GM18858 (cell line): ENCODE data around the gene GPX6.
"Not testable (repeated sequence)": the region's sequence is repeated elsewhere in the genome, so short reads cannot be mapped to it uniquely, and the experiment has no call there.

Experiments used
- ATAC-seq: cut with Tn5 transposase; IDR thresholded peaks from one replicate; pipeline ENCODE4 v1.9.1; 2021; ENCODE audit not compliant: unreplicated experiment

GPX6 gene, protein sequence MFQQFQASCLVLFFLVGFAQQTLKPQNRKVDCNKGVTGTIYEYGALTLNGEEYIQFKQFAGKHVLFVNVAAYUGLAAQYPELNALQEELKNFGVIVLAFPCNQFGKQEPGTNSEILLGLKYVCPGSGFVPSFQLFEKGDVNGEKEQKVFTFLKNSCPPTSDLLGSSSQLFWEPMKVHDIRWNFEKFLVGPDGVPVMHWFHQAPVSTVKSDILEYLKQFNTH

DNA sequence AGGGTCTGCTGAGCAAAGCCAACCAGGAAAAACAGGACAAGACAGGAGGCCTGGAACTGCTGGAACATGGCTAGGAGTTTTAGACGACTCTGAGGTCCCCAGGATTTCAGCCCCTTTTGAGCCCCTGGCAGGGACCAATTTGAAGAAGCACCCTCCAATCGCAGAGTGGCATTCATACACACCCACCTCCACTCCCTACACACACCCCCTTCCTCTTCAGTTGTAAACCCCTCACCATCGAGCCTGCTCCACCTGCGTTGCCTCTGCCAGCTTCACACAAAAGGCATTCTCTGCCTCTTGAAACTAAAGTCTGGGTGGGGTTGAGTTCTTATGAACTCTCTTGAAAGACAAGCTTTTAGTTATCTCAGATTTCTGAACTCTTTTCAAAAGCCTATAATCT is at the start of gene GPX6:
TSS of gene GPX6 (minus strand) at position 118 of the 400 bp plus-strand sequence. CDS start at position 68, 50 bp downstream.
- ATAC-seq, result no peak

DNA sequence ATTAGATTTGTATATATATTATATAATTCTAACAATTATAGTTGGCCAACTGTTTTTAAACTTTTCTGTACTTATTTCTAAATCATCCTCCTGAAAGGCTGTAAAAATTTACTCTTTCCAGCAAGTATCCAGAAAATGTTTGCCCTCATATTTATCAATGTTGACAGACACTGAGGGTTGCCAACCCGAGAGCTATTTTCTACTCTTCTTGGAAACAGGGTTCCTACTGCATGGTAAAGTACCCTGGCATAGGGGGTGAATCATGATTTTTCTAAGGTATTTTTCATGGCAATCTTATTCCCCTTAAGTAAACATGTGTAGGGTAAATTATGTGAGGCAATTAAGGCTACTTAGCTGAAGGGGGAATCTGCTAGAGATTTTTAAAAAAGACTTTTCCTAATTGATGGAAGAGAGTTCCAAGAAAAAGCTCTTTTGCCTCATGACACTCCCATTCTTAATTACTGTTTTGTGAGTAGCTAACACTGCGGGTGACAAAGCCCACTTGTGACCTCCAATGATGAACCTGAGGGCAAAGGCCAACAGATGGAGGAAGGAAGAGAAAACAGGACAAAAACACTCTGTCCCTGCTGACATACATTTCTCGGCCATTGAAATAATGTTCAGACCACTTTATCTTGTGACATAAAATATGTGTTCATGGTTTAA is 48.0 kb upstream of the GPX6 start:
- ATAC-seq, result no peak

DNA sequence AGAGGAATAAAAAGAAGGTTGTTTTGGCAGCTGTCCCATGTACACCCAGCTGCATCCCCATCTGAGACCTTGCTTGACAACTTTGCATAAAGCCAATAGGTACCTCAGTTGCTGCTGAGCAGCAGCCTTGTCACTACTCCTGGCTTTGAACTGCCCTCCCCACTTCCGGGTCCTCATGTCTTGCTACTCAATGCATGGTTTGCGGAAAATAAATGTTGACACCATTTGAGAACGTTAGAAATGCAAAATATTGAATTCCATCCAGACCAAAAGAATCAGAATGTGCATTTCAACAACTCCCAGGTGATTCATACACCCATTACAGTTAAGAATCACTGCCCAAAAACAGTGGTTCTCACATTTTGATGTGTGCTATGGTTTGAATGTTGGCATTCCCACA is 43.0 kb upstream of the GPX6 start:
- no peak for ATAC-seq

DNA sequence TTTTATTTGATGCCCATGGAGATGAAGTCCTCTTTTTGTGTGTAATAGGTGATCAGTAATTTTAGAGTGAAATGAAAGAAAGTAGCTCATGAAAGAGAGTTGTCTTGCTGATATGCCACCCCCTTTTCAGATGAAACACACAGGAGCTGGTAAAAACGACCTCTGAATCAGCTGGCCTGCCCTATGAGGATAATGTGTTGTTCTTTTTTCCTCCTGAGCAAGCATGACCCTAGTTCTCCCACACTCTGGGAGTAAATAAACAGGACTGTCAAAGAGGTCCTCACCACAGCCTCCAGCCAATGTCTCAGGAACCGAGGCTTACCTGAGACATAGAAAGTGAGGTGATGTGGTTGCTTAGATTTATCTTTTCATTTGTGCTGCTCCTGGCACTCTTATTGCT is 39.5 kb upstream of the GPX6 start:
- no peak for ATAC-seq

DNA sequence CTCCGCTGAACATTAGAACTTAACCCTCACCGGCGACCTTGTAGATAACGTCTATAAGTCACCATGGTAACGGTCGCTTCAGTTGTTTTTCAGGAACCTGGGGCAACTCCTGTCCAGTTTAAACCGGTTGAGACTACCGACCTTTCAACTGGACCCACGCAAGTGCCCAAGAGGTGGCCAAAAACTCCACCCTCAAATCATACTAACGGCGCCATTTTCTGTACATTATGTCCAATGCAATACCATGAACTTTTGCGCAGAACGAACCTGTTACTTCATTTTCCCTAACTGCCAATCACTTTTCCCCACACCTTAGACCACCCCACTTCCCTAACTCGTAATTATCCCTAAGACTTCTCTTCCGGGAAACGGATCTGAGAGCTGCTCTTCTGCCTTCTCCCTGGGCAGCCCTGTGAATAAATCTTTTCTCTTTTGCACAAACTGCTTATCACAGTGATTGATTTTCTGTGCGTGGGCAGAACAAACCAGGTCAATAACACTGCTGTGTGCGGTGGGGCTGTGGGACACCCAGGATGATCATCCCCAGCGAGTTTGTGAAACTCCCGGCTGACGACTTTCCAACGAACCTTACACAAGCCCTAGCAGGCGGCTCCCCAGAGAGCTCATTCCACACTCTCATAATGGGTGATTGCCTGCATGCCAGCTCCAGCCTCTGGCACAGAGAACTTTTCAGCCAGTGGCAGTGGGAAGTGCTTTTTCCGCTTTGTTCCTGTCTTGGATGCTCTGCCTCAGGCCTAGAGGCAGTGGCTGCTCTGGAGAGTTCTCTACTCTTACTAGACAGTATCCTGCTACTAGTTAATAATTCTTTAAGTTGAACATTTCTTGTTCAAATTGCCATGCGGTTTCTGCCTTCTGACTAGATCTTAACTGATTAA is 38.6 kb upstream of the GPX6 start:
- no peak for ATAC-seq

DNA sequence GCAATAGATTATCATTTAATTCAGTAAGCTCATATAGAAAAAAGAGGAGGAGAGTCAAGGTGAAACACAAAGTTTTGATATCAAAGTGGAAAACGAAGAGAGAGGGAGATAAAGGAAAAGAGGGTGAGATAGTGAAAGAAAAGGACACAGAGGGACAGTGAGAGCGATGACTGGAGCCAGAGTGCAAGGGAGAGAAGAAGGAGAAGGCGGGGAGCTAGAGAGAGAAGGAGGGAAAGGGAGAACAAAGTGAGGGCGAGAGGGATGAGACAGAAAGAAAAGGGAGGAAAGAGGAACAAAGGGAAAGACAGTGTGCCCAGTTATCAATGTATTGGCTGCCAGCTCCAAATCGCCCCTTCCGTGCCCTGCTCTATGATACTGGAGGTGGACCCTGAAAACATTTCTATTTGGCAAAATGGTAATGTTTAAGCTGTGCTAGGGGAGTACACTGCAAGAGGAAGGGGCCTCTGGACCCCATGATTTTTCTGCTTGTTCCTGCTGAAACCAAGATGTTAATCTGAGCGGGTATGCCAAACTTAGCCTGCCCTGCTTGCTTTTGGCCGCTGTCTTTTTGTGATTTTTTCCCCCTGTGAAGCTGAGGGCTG is 37.9 kb upstream of the GPX6 start:
- ATAC-seq, result no peak

DNA sequence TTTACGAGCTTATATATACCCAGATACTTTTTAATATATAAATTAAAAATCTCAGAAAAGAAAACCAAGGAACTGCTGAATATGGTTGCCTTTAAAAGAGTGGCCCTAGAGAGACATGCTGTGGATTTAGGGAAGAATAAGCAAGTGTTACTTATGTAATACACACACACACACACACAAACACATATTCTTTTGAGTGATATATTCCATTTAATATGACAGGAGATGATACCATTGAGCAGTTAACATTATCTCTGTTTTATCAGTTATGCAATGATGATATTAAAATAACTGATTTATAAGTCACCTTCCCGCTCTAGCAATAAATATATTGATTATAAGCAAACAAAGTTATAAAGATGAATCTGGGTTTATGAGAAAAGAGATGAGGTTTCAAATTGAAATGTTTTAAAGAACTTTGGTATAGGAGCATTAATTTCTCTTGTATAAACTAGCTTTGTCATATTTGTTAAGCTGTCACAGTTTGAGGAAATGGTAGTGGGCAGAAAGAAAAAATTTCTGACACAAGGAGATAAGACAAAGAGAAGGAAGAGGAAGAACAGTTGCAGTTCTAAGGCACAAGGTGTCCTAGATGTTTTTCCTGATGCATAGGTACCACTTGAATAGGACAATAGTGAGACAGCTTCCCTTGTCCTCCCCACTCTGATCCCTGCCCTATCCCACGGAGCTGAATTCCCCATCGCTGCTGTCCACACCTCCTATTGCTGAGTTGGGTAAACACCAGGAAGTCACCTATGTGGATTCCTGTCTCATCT is 36.5 kb upstream of the GPX6 start:
- ATAC-seq, result no peak

DNA sequence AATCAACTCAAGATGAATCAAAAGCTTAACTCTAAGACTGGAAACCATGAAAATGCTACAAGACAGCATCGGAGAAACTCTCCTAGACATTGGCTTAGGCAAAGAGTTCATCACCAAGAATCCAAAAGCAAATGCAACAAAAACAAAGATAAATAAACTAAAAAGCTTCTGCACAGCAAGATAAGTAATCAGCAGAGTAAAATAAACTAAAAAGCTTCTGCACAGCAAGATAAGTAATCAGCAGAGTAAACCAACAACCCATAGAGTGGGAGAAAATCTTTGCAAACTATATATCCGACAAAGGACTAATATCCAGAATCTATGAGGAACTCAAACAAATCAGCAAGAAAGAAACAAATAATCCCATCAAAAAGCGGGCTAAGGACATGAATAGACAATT is 31.4 kb upstream of the GPX6 start:
- ATAC-seq, result not testable (repeated sequence)

DNA sequence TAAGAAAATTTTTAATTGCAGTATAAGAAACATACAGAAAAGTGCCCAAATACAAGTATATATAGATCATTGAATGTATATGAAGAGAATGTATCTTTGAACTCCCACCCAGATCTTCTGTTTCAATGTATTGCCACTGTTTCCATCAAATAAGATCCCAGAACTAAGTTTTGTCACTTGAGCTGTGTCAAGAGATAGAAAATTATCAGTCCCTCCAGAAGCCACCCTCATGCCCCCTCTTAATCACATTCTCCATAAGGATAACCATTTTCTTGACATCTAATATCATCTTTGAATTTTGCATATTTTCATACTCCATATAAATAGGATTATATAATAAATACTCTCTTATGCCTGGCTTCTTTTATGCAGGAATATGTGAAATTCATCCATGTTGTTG is 30.4 kb upstream of the GPX6 start:
- no peak for ATAC-seq

DNA sequence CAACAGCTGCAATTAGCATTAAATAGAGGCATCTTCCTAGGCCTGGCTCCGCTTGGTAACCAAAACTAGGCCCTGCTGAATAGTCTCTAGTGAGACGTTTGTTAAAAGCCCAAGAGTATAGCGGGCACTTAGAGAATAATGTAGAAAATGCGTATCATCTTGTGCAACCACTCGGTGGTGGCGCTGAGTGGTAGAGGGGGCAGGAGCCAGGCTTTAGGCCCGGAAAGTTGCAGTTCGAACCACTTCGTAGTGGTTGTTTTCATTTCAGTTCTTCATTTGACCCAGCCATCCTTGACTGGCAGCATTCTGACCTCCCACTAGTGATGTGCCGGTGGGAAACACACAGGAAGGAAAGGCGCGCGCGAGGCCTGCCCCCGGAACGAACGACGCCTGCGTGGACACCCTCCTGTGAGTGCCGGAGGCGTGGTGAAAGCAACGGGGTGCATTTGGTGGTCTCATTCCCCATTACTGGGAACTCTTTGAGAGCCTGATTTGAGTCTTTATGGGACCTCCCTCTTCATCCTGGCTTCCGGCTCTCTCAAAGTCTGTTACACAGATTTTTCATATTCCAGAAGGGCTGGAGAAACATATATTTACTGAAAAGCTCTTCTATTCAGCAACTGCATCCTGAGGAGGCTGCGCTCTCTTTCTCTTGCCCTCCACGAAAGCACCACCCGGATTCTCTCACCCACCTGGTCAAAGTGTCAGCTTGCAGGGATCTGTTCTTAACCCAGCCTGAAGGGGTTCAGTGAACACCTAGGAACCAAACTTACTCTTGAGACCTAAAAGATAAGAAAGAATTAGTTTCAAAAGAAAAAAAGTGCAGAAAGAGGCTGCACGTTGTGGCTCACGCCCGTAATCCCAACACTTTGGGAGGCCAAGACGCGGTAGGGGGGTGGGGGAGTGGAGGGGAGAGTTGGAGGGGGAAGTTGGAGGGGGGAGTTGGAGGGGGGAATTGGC is 28.3 kb upstream of the GPX6 start:
- no peak for ATAC-seq

DNA sequence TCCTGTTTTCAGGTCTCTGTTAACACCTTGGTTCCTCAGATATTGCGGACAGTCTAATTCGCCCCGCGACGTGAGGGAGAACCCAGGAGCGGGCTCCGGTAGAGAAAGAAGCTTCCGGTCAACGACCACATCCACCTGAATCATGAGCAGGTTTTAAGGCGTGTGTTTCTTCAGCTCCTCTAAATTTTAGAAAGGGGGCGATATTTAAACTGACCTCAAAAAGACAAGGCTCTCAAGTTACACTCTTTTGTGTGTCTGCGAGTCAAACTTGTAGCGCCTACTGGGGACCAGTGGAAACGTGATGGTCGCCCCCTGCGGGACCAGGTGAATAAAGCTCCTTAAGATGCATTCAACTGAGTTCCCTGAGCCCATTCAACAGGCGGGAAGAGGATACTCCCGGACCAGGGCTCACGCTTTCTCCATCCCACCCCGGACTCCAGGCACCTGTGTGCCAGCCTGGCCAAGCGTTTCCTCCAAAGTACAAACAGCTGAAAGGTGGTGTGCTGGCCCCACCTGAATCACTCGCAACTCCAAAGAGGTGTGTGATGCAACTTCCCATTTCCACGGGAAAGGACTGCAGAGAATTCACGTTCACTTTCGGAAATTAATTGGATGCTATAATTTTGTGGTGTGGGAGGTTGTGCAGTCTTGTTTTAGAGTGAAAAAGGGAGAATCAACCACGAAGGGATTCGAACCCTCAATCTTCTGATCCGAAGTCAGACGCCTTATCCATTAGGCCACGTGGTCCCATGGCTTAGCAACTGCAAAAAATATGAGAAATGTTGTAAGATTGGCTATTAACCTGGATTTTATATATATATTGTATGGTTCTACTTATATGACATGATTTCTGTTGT is 27.1 kb upstream of the GPX6 start:
- no peak for ATAC-seq

DNA sequence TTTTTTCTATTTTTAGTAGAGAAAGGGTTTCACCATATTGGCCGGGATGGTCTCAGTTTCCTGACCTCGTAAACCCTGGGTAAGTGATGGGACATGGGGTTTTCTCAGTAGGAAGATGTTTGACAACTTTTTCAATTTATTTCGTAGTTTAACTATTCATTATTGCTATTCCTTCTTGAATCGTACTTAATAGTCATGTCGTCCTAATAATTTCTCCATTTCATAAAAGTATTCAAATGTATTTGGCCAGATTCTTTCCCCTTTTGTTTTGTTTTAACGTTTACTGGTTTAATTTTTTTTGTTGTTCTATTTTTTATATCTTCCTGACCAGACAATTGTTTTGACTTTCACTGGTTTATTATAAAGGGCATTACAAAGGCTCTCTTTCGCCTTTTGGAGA is 26.4 kb upstream of the GPX6 start:
- ATAC-seq, result no peak

DNA sequence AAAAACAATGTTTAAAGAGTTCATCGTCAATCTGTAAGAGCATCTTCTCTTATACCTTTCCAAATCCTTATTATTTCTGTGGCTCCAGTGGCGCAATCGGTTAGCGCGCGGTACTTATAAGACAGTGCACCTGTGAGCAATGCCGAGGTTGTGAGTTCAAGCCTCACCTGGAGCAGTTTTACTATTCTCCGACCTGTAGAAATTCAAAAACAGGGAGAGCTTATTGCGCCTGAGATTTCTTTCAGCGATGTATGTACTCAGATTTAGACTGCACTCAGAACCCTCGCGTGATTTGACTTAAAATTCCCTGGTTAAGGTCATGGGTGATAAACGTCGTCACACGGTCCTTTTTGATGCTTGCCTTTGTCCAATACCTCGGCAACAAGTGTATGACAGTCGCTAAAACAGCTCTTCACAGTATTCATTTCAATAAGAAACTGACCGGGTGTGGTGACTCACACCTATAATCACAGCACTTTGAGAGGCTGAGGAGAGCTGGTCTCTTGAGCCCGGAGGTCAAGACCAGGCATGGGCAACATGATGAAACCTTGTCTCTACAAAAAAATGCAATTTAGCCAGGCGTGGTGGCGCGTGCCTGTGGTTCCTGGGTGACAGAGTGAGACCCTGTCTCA is 22.0 kb upstream of the GPX6 start:
- ATAC-seq, result no peak

DNA sequence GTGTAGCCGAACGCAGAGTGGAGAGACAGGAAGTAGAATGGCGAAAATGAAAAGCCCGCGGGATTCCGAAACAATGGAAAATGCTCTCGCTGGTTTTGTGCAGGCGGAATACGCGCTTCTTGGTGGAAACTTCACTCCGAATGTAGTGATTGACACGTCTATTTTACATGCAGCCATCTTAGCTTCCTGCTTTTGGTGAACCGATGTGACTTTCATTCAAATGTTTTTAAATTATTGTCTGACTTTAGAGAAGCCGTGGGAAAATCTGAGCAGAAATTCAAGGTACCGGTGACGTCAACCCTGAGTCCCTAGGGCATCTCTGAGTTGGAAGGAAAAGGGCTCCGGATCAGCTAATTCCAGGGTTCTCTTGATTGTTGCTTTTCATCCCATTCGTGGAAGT is 21.5 kb upstream of the GPX6 start:
- ATAC-seq, result no peak

DNA sequence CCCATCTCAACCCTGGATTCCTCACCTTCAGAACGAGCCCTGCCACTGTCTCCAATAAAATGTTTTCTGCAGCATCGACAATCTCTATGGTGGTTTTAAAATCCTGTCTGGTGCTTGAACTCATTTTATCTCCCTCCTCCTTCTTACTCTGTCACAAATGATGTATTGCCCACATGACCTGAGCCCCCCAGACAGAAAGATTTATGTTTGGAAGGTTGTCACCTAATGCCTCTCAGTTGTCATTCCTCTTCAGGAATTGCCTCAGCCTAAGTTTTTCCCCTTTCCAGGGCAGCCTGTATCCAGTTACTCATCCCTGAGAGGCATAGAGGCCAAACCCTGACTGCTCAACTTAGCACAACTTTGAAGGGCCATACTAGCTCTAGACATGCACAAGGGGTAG is 19.3 kb upstream of the GPX6 start:
- ATAC-seq, result no peak

DNA sequence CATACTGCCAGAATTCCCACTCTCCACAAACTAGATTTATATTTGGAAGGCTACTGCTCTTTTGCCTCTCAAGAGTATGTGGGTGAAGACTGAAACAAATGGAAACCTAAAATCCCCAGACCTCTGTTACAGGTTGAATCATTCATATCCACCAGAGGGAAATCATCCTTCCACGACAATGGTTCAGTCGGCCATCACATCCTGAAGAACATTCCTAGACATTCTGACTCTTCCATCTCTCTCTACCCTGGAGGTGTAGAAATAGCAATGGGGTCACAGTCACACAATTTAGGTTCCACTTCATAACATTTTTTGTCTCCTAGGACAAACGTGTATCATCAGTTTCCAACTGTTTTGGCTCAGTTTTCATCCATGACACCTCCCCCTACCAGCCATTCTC is 18.7 kb upstream of the GPX6 start:
- ATAC-seq, result no peak

DNA sequence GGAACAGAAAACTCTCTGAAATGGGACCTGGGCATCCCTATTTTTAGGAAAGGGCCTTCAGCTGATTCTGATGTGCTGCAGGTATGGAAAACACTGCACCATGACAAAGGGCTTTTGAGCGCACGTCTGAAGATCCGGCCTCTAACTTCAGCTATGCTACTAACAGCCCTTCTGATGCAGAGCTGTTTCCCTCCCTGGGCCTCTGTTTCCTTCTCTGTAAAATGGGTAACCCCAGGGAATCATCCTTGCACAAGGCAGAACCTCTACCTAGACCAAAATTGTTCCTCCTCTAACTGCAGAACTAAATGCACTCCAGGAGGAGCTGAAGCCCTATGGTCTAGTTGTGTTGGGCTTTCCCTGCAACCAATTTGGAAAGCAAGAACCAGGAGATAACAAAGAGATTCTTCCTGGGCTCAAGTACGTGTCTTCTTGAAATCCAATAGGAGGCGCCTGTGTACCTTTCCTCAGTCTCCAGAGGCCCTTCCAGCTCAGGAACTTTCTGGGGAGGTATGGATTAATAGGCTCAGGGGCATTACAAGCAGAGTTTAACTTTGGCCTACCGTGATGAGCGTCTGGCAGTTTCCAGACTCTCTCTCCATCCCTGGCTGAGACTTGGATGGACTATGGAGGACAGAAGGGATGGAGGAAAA is 16.0 kb upstream of the GPX6 start:
- ATAC-seq, result no peak

DNA sequence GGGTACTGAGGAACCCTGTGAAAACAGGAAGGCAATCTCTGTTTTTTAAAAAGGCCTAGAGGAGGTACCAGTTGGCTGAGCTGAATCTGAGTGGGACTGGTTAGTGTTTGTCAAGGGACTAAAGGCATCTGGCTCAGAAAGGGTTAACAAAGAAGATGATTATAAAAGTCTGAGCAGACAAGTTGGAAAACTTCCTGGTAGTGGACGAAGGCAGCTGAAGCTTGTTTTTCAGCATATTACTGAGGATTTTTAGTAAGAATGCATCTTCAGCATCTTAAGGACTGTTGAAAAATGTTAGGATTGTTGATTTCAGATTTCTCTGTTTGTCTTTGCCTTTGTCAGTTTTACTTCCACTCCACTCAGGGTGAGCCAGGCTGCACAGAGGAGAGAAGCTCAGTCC is 15.2 kb upstream of the GPX6 start:
- no peak for ATAC-seq
